ENCODE measurements around the gene PALD1.

- TF ChIP-seq, protein P1, sequence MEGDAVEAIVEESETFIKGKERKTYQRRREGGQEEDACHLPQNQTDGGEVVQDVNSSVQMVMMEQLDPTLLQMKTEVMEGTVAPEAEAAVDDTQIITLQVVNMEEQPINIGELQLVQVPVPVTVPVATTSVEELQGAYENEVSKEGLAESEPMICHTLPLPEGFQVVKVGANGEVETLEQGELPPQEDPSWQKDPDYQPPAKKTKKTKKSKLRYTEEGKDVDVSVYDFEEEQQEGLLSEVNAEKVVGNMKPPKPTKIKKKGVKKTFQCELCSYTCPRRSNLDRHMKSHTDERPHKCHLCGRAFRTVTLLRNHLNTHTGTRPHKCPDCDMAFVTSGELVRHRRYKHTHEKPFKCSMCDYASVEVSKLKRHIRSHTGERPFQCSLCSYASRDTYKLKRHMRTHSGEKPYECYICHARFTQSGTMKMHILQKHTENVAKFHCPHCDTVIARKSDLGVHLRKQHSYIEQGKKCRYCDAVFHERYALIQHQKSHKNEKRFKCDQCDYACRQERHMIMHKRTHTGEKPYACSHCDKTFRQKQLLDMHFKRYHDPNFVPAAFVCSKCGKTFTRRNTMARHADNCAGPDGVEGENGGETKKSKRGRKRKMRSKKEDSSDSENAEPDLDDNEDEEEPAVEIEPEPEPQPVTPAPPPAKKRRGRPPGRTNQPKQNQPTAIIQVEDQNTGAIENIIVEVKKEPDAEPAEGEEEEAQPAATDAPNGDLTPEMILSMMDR (conservative IDR thresholded peaks at IDR 0.05), result no peak
- TF ChIP-seq ZFX (IDR thresholded peaks at IDR 0.05), result no peak
These were observed 76.8 kb downstream of the PALD1 start for GRCh38 chr10:70555371-70555770.
